GM23248 (cell line): ENCODE results near the gene DEDD2. TPM values are rescaled to one million over a fixed set of nuclear protein-coding genes. Genes with fewer than 3 reads are reported as not detected.

Experiments used
- DNase-seq: peaks from one replicate; pipeline ENCODE4 v3.0.0-alpha.2; 2015
- H2AFZ ChIP-seq: fragments of 200-600 bp; sonication (generic); 2 replicates; pipeline ENCODE4 v1.6.1; 2016; ENCODE audit warnings: antibody characterized with exemption
- H3F3A ChIP-seq: fragments of 200-600 bp; sonication (generic); 2 replicates; pipeline ENCODE4 v1.6.1; 2016; ENCODE audit warnings: mild to moderate bottlenecking, antibody characterized with exemption, mixed run types; ENCODE audit not compliant: insufficient read depth
- H3K27ac ChIP-seq: fragments of 200-600 bp; sonication (generic); 2 replicates; pipeline ENCODE4 v1.5.1; 2016; ENCODE audit warnings: mild to moderate bottlenecking
- H3K27me3 ChIP-seq: fragments of 200-600 bp; sonication (generic); replicated peaks from 2 replicates; pipeline ENCODE4 v1.6.1; 2016; ENCODE audit warnings: mild to moderate bottlenecking; ENCODE audit not compliant: insufficient read depth
- H3K36me3 ChIP-seq: fragments of 200-600 bp; sonication (generic); 2 replicates; pipeline ENCODE4 v1.6.1; 2016; ENCODE audit warnings: low read depth, mild to moderate bottlenecking
- H3K4me1 ChIP-seq: fragments of 200-600 bp; sonication (generic); 2 replicates; pipeline ENCODE4 v1.6.1; 2016; ENCODE audit warnings: mild to moderate bottlenecking; ENCODE audit not compliant: insufficient read depth
- H3K4me2 ChIP-seq: fragments of 200-600 bp; sonication (generic); one replicate; pipeline ENCODE4 v1.6.1; 2016; ENCODE audit warnings: mild to moderate bottlenecking; ENCODE audit not compliant: unreplicated experiment
- H3K4me3 ChIP-seq: fragments of 200-600 bp; sonication (generic); 2 replicates; pipeline ENCODE4 v1.5.1; 2016; ENCODE audit warnings: mild to moderate bottlenecking
- H3K79me2 ChIP-seq: fragments of 200-600 bp; sonication (generic); 2 replicates; pipeline ENCODE4 v1.6.1; 2016; ENCODE audit warnings: mild to moderate bottlenecking; ENCODE audit not compliant: insufficient read depth
- H3K9ac ChIP-seq: fragments of 200-600 bp; sonication (generic); 2 replicates; pipeline ENCODE4 v1.6.1; 2016; ENCODE audit warnings: mild to moderate bottlenecking
- H3K9me2 ChIP-seq: fragments of 200-600 bp; sonication (generic); 2 replicates; pipeline ENCODE4 v1.6.1; 2016; ENCODE audit warnings: mixed run types, mild to moderate bottlenecking, moderate library complexity; ENCODE audit not compliant: insufficient read depth
- H3K9me3 ChIP-seq: fragments of 200-600 bp; sonication (generic); one replicate; pipeline ENCODE4 v1.6.1; 2017; ENCODE audit warnings: low read depth
- H4K20me1 ChIP-seq: fragments of 200-600 bp; sonication (generic); 2 replicates; pipeline ENCODE4 v1.6.0; 2016; ENCODE audit not compliant: insufficient read depth
- EZH2 ChIP-seq: fragments of 200-600 bp; sonication (generic); IDR thresholded peaks from 2 replicates; pipeline ENCODE4 v1.6.1; 2018; ENCODE audit warnings: antibody characterized with exemption, mild to moderate bottlenecking; ENCODE audit not compliant: insufficient read depth, poor library complexity, severe bottlenecking
- EZH2phosphoT487 ChIP-seq: fragments of 200-600 bp; sonication (generic); IDR thresholded peaks from 2 replicates; pipeline ENCODE4 v1.6.1; 2018; ENCODE audit warnings: antibody characterized with exemption, moderate library complexity, mild to moderate bottlenecking, low read depth; ENCODE audit not compliant: insufficient read depth
- WGBS, 2 experiments: methylation state at CpG; one replicate each; pipeline ENCODE4 v1.1.6; 2015 to 2017; ENCODE audit warnings: low lambda C conversion rate in 2 of 2, low coverage in 1 of 2; ENCODE audit errors: missing lambda C conversion rate in 2 of 2; 5-methylcytosine and 5-hydroxymethylcytosine counted together
- in situ Hi-C: fragments of 300-500 bp; cut with MboI; formaldehyde crosslinking; loops from 2 replicates; pipeline ENCODE4 v1.15.0; 2020
- polyA plus RNA-seq: library from polyadenylated mRNA; unstranded; fragments of >200 nt; fragmentation: Nextera tagmentation; extraction: Ambion mirVana; gene quantifications from 2 replicates; pipeline ENCODE4 v1.2.1, GENCODE V29; 2016
- total RNA-seq: library from RNA; depleted of rRNA; stranded (reverse); fragments of >200 nt; shearing (Covaris generic); gene quantifications from 2 replicates; pipeline ENCODE4 v1.2.3, GENCODE V29; 2014

The DEDD2 gene
- total and polyA plus RNA-seq, 2 experiments from 2014 or later: 21.1 to 27.8 TPM

- in situ Hi-C loops: no loop called here
- H3K27ac ChIP-seq: peak overlapping the region; percentile 45; the same call in 1 of the 2 replicates
- H3K4me1 ChIP-seq: peaks cover 16% of the 10 kb centered on the region
- no peaks in the 10 kb centered on the region for H3K9me3 ChIP-seq
- H2AFZ ChIP-seq: peak overlapping the region; percentile 43; the same call in 1 of the 2 replicates
- no peaks in the 10 kb centered on the region for H3K79me2 ChIP-seq
- H3K4me3 ChIP-seq: no peak overlapping the region
- H3K27me3 ChIP-seq: 0 out of 2 replicates have a peak, but pooled peaks cover 3% of the 10 kb centered on the region
- TF ChIP-seq EZH2 (no peak), EZH2phosphoT487 (no peak)
- H3F3A ChIP-seq: peaks cover 28% of the 10 kb centered on the region
- no peaks in the 10 kb centered on the region for H4K20me1 ChIP-seq
- no peak overlapping the region for H3K9ac ChIP-seq
- DNase-seq: peak; percentile 25
- H3K4me2 ChIP-seq: peak overlapping the region; percentile 39
- H3K36me3 ChIP-seq: no peaks in the 10 kb centered on the region
- no peaks in the 10 kb centered on the region for H3K9me2 ChIP-seq
Observed at GRCh38 chr19:42185277-42185676, 32.2 kb downstream of the DEDD2 start.

GRCh38 chr19:42184401-42184861 is 33.0 kb downstream of the DEDD2 start:
- H4K20me1 ChIP-seq: no peaks in the 10 kb centered on the region
- H3K36me3 ChIP-seq: no peaks in the 10 kb centered on the region
- no peak overlapping the region for H3K9ac ChIP-seq
- DNase-seq: peak; percentile 90
- no peaks in the 10 kb centered on the region for H3K79me2 ChIP-seq
- H3F3A ChIP-seq: peaks cover 28% of the 10 kb centered on the region
- peak overlapping the region; percentile 41; the same call in 1 of the 2 replicates for H2AFZ ChIP-seq
- H3K4me1 ChIP-seq: peaks cover 16% of the 10 kb centered on the region
- no peak overlapping the region for H3K4me3 ChIP-seq
- WGBS, 2 experiments: 0% methylated on average over 1 of the region's 1 CpG
- H3K9me3 ChIP-seq: no peaks in the 10 kb centered on the region
- H3K4me2 ChIP-seq: peak overlapping the region; percentile 39
- in situ Hi-C loops: no loop called here
- H3K9me2 ChIP-seq: no peaks in the 10 kb centered on the region
- 0 out of 2 replicates have a peak, but pooled peaks cover 7% of the 10 kb centered on the region for H3K27me3 ChIP-seq
- H3K27ac ChIP-seq: peak overlapping the region; percentile 45
- TF ChIP-seq EZH2: no peak
- TF ChIP-seq EZH2phosphoT487: no peak

- H3K9me3 ChIP-seq: no peaks in the 10 kb centered on the region
- no peaks in the 10 kb centered on the region for H4K20me1 ChIP-seq
- DNase-seq: no peak
- H3K36me3 ChIP-seq: no peaks in the 10 kb centered on the region
- TF ChIP-seq EZH2: no peak
- no peak for TF ChIP-seq EZH2phosphoT487
- peaks cover 42% of the 10 kb centered on the region for H3K27me3 ChIP-seq
- peaks cover 8% of the 10 kb centered on the region for H3K4me1 ChIP-seq
- no peak overlapping the region for H3K4me2 ChIP-seq
- peaks cover 17% of the 10 kb centered on the region for H3F3A ChIP-seq
- H3K9ac ChIP-seq: no peak overlapping the region
- no peaks in the 10 kb centered on the region for H3K79me2 ChIP-seq
- H3K27ac ChIP-seq: no peak overlapping the region
- no peaks in the 10 kb centered on the region for H3K9me2 ChIP-seq
- 3 to 5% methylated on average over 3 to 13 of the region's 13 CpGs for WGBS, 2 experiments
- in situ Hi-C loops: no loop called here
- no peak overlapping the region for H2AFZ ChIP-seq
- no peak overlapping the region for H3K4me3 ChIP-seq
Observed at GRCh38 chr19:42178791-42179674, 38.4 kb downstream of the DEDD2 start.

GRCh38 chr19:42177686-42178019 is 39.8 kb downstream of the DEDD2 start:
- no peaks in the 10 kb centered on the region for H3K79me2 ChIP-seq
- TF ChIP-seq EZH2phosphoT487: no peak
- TF ChIP-seq EZH2: peak; percentile 68
- no peak overlapping the region for H2AFZ ChIP-seq
- H3K9ac ChIP-seq: no peak overlapping the region
- in situ Hi-C loops: no loop called here
- 49 to 52% methylated on average over 3 of the region's 3 CpGs for WGBS, 2 experiments
- H3K27ac ChIP-seq: no peak overlapping the region
- H3K36me3 ChIP-seq: no peaks in the 10 kb centered on the region
- H3K9me2 ChIP-seq: no peaks in the 10 kb centered on the region
- DNase-seq: no peak
- no peaks in the 10 kb centered on the region for H4K20me1 ChIP-seq
- no peaks in the 10 kb centered on the region for H3K9me3 ChIP-seq
- peaks cover 7% of the 10 kb centered on the region; the same call in 1 of the 2 replicates for H3K4me1 ChIP-seq
- no peak overlapping the region for H3K4me3 ChIP-seq
- H3F3A ChIP-seq: peaks cover 7% of the 10 kb centered on the region; the same call in 1 of the 2 replicates
- peaks cover 42% of the 10 kb centered on the region for H3K27me3 ChIP-seq
- H3K4me2 ChIP-seq: no peak overlapping the region
